OCI-LY1 (cell line): Measurements from ENCODE around the gene L3MBTL1.

Experiments used
- H2AFZ ChIP-seq: fragments of 200-600 bp; sonication (generic), shearing (Covaris generic); 2 replicates; pipeline ENCODE4 v1.6.0; 2014; ENCODE audit warnings: antibody characterized with exemption, mild to moderate bottlenecking, low read length
- H3F3A ChIP-seq: fragments of 200-600 bp; sonication (generic), shearing (Covaris generic); 2 replicates; pipeline ENCODE4 v1.6.0; 2014; ENCODE audit warnings: mild to moderate bottlenecking, antibody characterized with exemption, low read length, moderate library complexity; ENCODE audit not compliant: insufficient read depth
- H3K27ac ChIP-seq: fragments of 200-600 bp; sonication (generic); 2 replicates; pipeline ENCODE4 v1.5.1; 2014; ENCODE audit warnings: low read length, mixed run types, mild to moderate bottlenecking, low read depth; ENCODE audit not compliant: poor library complexity, severe bottlenecking
- H3K27me3 ChIP-seq: fragments of 200-600 bp; sonication (generic); 2 replicates; pipeline ENCODE4 v1.6.0; 2014; ENCODE audit warnings: antibody characterized with exemption, mild to moderate bottlenecking, low read length, moderate library complexity; ENCODE audit not compliant: insufficient read depth
- H3K36me3 ChIP-seq: fragments of 200-600 bp; sonication (generic); 2 replicates; pipeline ENCODE4 v1.6.1; 2014; ENCODE audit warnings: mild to moderate bottlenecking, antibody characterized with exemption, low read length, moderate library complexity, mixed read lengths; ENCODE audit not compliant: insufficient read depth
- H3K4me1 ChIP-seq: fragments of 200-600 bp; sonication (generic); 2 replicates; pipeline ENCODE4 v1.5.1; 2014; ENCODE audit warnings: mild to moderate bottlenecking, low read length, moderate library complexity; ENCODE audit not compliant: insufficient read depth, severe bottlenecking
- H3K4me2 ChIP-seq: fragments of 200-600 bp; sonication (generic), shearing (Covaris generic); 2 replicates; pipeline ENCODE4 v1.6.1; 2014; ENCODE audit warnings: low read length
- H3K4me3 ChIP-seq: fragments of 200-600 bp; sonication (generic); 2 replicates; pipeline ENCODE4 v1.5.1; 2014; ENCODE audit warnings: low read length, low read depth, mild to moderate bottlenecking, mixed read lengths; ENCODE audit not compliant: poor library complexity, severe bottlenecking
- H3K79me2 ChIP-seq: fragments of 200-600 bp; shearing (Covaris generic); 2 replicates; pipeline ENCODE4 v1.6.1; 2016; ENCODE audit warnings: mixed run types, low read length, mixed read lengths; ENCODE audit not compliant: insufficient read depth
- H3K9ac ChIP-seq: fragments of 200-600 bp; sonication (generic), shearing (Covaris generic); 2 replicates; pipeline ENCODE4 v1.6.1; 2014; ENCODE audit warnings: mild to moderate bottlenecking, low read length, mixed read lengths
- H3K9me2 ChIP-seq: fragments of 200-600 bp; sonication (generic), shearing (Covaris generic); 2 replicates; pipeline ENCODE4 v1.6.1; 2014; ENCODE audit warnings: low read depth, mild to moderate bottlenecking, low read length, mixed read lengths
- H3K9me3 ChIP-seq: fragments of 200-600 bp; shearing (Covaris generic); 2 replicates; pipeline ENCODE4 v1.6.1; 2014; ENCODE audit warnings: low read length, mixed read lengths
- H4K20me1 ChIP-seq: fragments of 200-600 bp; sonication (generic), shearing (Covaris generic); 2 replicates; pipeline ENCODE4 v1.6.0; 2016; ENCODE audit warnings: mild to moderate bottlenecking, low read length; ENCODE audit not compliant: insufficient read depth
- EZH2 ChIP-seq: fragments of 200-600 bp; sonication (generic), shearing (Covaris generic); IDR thresholded peaks from 2 replicates; pipeline ENCODE4 v1.8.0; 2017; ENCODE audit warnings: borderline replicate concordance, mixed run types, mild to moderate bottlenecking, antibody characterized with exemption, low read length, moderate library complexity, mixed read lengths
- TF ChIP-seq, protein P1 (sequence below): fragments of 200-600 bp; sonication (generic), shearing (Covaris generic); IDR thresholded peaks from 2 replicates; pipeline ENCODE4 v1.5.1; 2017; ENCODE audit warnings: mild to moderate bottlenecking, antibody characterized with exemption, low read length, moderate library complexity, mixed read lengths

Gene L3MBTL1

GRCh38 chr20:43529051-43529450 is 21.6 kb downstream of the L3MBTL1 start:
- H3K4me3 ChIP-seq, result no peak overlapping the region
- H2AFZ ChIP-seq, result no peak overlapping the region
- no peaks in the 10 kb centered on the region for H4K20me1 ChIP-seq
- H3F3A ChIP-seq, result no peaks in the 10 kb centered on the region
- no peaks in the 10 kb centered on the region for H3K4me1 ChIP-seq
- no peaks in the 10 kb centered on the region for H3K27me3 ChIP-seq
- H3K9me3 ChIP-seq, result no peaks in the 10 kb centered on the region
- no peaks in the 10 kb centered on the region for H3K79me2 ChIP-seq
- H3K4me2 ChIP-seq, result no peak overlapping the region
- no peak overlapping the region for H3K27ac ChIP-seq
- no peaks in the 10 kb centered on the region for H3K9me2 ChIP-seq
- H3K9ac ChIP-seq, result no peak overlapping the region
- no peaks in the 10 kb centered on the region for H3K36me3 ChIP-seq
- TF ChIP-seq, protein P1, sequence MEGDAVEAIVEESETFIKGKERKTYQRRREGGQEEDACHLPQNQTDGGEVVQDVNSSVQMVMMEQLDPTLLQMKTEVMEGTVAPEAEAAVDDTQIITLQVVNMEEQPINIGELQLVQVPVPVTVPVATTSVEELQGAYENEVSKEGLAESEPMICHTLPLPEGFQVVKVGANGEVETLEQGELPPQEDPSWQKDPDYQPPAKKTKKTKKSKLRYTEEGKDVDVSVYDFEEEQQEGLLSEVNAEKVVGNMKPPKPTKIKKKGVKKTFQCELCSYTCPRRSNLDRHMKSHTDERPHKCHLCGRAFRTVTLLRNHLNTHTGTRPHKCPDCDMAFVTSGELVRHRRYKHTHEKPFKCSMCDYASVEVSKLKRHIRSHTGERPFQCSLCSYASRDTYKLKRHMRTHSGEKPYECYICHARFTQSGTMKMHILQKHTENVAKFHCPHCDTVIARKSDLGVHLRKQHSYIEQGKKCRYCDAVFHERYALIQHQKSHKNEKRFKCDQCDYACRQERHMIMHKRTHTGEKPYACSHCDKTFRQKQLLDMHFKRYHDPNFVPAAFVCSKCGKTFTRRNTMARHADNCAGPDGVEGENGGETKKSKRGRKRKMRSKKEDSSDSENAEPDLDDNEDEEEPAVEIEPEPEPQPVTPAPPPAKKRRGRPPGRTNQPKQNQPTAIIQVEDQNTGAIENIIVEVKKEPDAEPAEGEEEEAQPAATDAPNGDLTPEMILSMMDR, result no peak
- no peak for TF ChIP-seq EZH2

DNA sequence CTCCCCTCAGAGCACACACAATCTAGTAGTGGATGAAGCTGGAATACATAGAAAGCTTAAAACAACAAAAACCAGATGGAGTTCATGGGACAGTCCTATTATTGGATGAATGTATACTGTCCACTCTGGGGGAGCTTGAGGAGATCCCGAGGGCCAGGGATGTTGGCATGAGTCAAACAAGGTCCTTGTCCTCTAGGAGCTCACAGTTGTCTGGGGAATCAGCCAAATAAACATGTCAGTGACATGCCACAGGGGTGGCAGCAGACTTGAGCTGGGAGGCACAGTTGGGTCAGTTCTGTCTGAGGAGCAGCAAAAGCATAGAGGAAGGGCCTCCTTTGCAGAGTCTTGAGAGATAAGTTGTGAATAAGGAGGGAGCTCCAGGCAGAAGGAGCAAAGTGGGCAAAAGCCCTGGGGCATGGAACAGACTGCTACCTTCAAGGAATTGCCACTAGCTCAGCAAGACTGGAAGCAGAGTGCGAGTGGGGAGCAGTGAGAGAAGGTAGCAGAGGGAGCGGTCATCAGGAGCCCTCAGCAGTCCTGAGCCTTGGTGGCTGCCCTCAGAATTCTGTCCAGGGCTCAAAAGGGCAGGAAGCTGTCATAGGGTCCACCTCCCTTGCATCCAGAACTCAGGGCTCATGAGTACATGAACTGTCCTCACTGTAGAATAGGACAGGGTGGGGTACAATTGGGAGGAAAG is 22.1 kb downstream of the L3MBTL1 start:
- H4K20me1 ChIP-seq, result no peaks in the 10 kb centered on the region

GRCh38 chr20:43530321-43531090 is 23.0 kb downstream of the L3MBTL1 start:
- H3K36me3 ChIP-seq, result 0 out of 2 replicates have a peak, but pooled peaks cover 3% of the 10 kb centered on the region
- H3K27ac ChIP-seq, result no peak overlapping the region
- H3K4me2 ChIP-seq, result no peak overlapping the region
- H3K9me2 ChIP-seq, result no peaks in the 10 kb centered on the region
- TF ChIP-seq, protein P1, result no peak
- TF ChIP-seq EZH2, result no peak
- no peaks in the 10 kb centered on the region for H3F3A ChIP-seq
- no peaks in the 10 kb centered on the region for H3K9me3 ChIP-seq
- no peaks in the 10 kb centered on the region for H3K27me3 ChIP-seq
- no peak overlapping the region for H2AFZ ChIP-seq
- no peak overlapping the region for H3K4me3 ChIP-seq
- H3K79me2 ChIP-seq, result no peaks in the 10 kb centered on the region
- H3K4me1 ChIP-seq, result no peaks in the 10 kb centered on the region
- H4K20me1 ChIP-seq, result no peaks in the 10 kb centered on the region
- no peak overlapping the region for H3K9ac ChIP-seq

More for the DNA sequence above, 22.1 kb downstream of the L3MBTL1 start:
- H3K4me2 ChIP-seq, result no peak overlapping the region
- H2AFZ ChIP-seq, result no peak overlapping the region
- H3K27me3 ChIP-seq, result no peaks in the 10 kb centered on the region
- TF ChIP-seq, protein P1, result no peak
- no peak for TF ChIP-seq EZH2
- no peaks in the 10 kb centered on the region for H3K79me2 ChIP-seq
- H3K9me2 ChIP-seq, result no peaks in the 10 kb centered on the region
- H3K9me3 ChIP-seq, result no peaks in the 10 kb centered on the region
- 0 out of 2 replicates have a peak, but pooled peaks cover under 1% of the 10 kb centered on the region for H3K36me3 ChIP-seq
- no peak overlapping the region for H3K4me3 ChIP-seq
- no peak overlapping the region for H3K9ac ChIP-seq
- no peak overlapping the region for H3K27ac ChIP-seq
- H3F3A ChIP-seq, result no peaks in the 10 kb centered on the region
- no peaks in the 10 kb centered on the region for H3K4me1 ChIP-seq
